HTERT RPE-1 (cell line): Measurements from ENCODE around the gene CNP.
"Not testable (repeated sequence)": the region's sequence is repeated elsewhere in the genome, so short reads cannot be mapped to it uniquely, and the experiment has no call there.

Source experiments
- in situ Hi-C: fragments of 300-500 bp; cut with MboI; formaldehyde crosslinking; loops from 4 replicates; pipeline ENCODE4 v1.14.3; 2020; ENCODE audit warnings: low sequenced_read_pairs

CNP gene

DNA sequence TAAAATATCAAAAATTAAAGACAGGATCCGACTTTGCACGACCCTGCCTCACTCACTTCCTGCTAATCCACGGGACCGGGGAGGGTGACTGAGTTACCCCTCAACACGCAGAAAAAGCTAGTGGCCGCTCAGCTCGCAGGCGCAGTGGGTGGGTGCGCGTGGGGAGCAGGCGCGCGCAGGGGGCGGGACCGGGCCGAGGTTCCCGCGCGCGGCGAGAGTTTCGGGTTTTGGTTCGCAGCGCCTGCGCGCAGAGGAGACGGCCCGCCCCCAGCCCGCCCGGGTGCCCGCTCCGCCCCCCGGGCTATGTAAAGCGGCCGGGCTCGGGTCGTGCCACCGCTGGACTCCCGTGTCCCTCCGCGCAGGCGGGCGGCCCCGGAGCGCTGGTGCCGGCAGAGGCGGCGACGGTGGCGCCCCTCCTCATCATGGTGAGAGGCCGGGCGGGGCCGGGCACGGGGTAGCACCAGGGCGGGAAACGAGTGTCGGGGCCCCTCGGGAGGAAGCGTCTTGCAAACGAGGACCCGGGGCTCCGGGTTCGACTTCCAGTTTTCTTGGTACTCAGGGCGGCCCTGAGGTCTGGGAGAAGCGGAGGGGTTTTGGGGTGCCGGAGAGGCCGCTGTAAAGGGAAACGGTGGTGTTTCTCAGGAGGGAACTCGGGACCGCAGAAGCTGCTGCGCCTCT lies at the start of gene CNP:
Gene CNP, plus strand, starts transcription at position 333 of the 678 bp plus-strand sequence. Its CDS starts 90 bp downstream, at position 423.
- in situ Hi-C loops = no loop called here

DNA sequence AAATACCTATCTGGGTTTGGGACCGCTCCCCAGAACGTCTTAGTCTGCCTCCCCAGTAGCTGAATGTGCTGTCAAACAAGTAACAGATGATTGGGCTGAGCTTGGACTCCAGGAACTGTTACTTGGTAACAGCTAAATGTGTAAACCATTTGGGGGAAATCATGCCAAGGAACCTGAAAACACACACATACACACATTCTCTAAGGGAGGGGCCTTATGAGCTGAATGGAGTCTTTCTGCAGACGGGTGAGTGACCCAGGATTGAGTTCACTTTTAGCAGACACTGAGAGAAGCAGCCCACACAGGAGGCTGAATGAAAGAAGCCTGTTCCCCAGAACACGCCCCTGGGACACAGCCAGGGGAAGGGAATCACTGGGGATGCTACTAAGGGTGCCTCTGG lies 49.4 kb upstream of the CNP start:
- in situ Hi-C loops = no loop called here

DNA sequence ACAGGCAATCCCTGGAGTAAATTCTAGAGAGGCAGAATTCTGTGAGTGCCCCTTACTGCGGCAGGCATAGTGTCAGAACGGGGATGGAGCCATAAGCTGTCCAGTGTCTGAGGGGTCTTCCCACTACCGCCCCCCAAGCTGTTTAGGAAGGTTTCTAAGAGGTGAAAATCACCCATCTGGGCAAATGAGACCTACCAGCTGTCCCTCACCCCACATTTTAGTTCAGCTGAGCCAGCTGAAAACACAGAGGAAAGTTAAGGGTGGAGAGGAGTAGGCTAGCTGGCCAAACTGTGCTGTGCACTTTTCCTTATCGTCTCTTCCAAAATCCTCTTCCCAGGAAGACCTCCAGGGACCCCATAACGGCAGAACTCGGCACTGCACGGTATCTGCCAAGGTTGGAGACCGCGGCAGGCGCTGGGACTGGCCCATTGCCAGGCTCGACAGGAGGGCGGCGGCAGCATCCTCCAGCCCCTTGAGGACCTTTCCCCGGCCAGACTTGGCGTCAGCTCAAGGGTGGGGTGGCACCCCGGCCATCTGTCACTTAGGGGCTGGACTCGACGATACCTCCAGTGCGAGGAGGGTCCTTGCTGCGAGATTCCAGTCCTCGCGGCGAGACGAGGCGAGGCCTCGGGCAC lies 48.8 kb upstream of the CNP start:
- in situ Hi-C loops = no loop called here

DNA sequence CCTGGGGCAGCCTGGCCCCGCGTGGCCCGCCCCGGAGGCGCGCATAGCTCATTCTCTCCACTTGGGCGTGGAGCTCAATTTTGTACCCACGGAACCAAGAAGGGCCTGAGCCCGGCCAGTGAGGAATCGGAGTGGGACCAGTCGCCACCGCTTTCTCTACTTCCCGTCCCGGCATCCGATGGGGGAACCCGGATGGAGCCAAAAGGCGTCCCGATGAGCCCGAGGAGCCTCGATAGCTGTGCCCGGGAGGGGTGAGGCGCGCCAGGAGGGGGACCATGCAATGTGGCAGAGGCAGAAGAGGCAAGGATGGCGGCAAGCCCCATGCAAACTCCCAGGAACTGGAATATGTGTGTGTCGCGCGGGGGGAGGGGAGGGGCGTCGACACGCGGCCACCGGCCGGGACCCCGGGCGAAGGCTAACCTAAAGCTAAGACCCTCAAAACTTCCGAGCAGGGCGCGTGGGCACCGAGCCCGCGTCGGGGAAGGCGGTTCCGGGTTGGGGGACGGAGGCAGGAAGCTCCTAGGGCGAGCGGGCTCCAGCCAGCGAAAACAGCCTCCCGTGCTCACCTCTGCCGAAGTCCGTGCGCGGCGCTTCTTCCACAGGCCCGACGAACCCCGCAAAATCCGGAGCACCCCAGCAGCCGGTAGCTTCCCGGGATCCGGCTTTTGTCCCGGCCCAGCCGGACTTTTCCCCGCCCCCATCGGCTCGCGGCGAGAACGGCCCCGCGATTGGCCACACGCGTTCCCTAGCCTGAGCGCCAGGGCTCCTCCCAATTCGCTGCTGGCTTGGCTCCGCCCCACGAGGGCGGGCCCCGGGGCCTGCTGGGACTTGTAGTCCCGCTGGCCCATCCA lies 48.1 kb upstream of the CNP start, which contains the start of gene ACLY:
Gene ACLY, minus strand, starts transcription at position 638 of the 851 bp plus-strand sequence. CDS start 5,078 bp downstream, outside the sequence.
- in situ Hi-C loops = no loop called here

DNA sequence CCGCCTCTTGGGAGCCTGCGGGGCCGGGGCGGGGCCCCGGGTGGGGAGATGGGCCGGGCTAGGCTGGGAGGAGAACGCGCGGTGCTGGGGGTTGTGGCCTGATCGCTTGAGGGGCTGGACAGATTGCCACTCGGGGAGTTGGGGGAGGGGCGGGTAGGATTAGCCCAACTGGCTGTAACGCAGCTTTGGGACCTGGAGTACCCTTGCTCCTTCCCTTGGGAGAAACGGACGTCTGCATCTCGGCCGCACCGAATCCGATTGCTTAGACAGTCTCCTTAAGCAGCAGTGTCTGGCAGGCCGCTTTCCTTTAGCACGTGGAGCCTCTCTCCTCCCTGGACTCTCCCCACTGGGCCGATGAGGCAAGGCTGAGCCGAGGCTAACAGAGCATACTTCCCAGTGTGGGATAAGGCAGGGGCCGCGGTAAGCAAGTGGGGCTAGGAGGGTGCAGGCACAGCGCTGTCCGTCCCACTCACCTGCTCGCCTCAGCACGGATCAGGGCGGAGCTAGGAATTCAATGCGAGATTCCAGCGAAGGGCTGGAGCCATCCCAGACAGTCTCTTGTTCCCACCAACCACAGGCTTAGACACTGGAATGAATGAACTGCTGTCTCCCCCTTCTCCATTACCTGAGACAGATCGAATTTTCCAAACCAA lies 47.3 kb upstream of the CNP start:
- in situ Hi-C loops = no loop called here

DNA sequence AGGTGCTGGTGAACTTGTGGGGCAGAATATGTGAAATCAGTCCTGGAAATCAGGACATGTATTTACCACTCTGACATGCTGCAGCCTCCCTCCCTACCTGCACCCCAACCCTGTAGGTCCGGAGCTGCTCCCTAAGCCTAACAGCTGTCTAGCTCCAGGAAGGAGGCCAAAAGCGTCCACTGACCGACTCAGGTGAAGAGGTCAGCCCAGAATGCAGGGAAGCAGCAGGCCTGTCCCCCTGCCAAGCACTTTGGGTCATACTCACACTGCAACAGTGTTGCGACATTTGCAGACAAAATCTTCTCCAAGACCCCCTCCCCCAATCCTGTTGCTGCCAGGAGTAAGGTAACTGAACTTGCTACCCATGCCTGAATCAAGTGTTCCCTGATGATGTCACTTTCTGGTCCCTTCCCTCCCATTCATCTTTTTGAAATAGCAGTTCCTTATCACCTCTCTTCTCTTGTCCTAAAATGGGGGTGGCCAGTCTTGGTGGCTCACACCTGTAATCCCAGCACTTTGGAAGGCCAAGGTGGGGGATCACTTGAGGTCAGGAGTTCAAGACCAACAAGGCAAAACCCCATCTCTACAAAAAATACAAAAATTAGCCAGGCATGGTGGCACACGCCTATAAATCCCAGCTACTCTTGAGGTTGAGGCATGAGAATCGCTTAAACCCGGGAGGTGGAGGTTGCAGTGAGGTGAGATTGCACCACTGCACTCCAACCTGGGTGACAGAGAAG lies 46.6 kb upstream of the CNP start:
- in situ Hi-C loops = no loop called here

DNA sequence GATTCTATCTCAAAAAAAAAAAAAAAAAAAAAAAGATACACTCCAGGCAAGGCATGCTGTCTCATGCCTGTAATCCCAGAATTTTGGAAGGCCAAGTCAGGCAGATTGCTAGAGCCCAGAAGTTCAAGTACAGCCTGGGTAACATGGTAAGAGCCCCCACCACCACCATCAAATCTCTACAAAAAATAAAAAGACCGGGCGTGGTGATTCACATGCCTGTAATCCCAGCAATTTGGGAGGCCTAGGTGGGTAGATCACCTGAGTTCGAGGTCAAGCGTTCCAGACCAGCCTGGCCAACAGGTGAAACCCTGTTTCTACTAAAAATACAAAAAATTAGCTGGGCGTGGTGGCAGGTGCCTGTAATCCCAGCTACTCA lies 46.0 kb upstream of the CNP start:
- in situ Hi-C loops = no loop called here

DNA sequence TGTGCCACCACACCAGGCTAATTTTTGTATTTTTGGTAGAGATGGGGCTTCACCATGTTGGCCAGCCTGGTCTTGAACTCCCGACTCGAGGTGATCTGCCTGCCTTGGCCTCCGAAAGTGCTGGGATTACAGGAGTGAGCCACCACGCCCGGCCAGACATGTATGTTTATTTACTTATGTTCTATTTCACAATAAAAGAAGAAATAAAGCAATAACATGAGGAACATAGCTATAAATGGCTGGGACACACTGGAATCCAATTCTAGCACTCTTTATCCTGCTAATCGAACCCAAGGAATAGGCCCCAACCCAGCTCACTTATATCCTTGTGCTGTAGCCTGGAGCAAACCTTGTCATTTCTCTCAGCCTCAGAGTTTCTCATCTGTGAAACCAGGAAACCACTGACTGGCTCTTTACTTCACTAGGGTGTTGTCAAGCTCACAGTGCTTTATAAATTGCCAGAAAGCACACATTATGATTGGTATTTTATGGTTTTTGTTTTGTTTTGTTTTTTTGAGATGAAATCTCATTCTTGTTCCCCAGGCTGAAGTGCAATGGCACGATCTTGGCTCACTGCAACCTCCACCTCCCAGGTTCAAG lies 40.5 kb upstream of the CNP start:
- in situ Hi-C loops = no loop called here

DNA sequence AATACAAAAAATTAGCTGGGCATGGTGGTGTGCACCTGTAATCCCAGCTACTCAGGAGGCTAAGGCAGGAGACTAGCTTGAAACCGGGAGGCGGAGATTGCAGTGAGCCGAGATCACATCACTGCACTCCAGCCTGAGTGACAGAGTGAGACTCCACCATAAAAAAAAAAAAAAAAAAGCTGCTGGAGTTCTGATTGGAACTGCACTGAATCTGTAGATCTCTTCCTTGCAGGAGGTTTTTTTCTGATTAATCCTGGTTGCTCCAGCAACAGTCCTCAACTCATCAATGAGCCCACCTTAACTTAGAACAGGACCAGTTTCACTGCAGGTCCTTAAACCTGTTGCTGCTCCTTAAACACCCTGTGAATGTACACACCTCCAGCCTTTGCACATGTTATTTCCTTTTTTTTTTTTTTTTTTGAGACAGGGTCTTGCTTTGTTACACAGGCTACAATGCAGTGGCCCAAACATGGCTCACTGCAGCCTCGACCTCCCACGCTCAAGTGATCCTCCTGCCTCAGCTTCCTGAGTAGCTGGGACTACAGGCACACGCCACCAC lies 37.8 kb upstream of the CNP start:
- in situ Hi-C loops = no loop called here

DNA sequence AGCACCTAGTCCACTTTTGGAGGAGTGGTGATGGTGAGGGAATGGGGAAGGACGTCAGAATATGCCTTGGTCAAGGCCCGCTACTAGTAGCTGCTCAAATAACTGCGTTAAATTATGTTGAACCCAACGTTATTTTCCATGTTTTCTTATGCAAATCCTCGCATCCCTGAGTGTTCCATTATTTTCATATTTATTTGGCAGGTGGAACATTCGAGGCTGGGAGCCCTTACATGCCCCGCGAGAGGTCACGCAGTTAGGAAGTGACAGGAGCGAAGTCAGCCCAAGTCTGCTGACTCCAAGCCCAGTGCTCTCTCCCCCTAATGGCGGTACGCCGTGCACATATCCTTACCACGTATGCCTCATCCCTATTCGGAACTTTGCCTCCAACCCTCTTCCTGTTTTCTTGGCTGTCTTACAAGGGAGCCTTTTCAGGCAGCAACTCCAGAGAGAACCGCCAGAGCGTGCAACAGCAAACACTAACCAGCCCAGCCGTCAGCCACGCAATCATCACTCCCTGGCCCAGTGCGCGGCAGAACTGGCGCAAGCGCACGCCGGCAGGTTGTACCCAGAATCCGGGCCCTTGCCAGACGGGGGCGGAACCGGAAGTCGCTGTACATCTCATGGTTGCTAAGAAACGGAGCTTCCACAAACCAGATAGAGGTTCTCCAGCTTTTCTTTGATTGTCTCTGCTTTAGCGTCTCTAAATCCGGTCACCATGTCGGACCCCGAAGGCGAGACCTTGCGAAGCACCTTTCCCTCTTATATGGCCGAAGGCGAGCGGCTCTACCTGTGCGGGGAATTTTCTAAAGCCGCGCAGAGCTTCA lies 36.4 kb upstream of the CNP start, which contains the start of gene ODAD4:
Gene ODAD4, plus strand, starts transcription at position 609 of the 824 bp plus-strand sequence. Its CDS starts 107 bp downstream, at position 716.
- in situ Hi-C loops = no loop called here

DNA sequence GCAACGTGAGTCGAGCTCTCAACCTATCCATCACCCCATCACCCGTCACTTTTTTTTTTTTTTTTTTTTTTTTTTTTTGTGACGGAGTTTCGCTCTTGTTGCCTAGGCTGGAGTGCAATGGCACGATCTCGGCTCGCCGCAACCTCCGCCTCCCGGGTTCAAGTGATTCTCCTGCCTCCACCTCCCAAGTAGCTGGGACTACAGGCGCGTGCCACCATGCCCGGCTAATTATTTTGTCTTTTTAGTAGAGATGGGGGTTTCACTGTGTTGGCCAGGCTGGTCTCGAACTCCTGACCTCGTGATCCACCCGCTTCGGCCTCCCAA lies 35.8 kb upstream of the CNP start:
- in situ Hi-C loops = not testable (repeated sequence)

DNA sequence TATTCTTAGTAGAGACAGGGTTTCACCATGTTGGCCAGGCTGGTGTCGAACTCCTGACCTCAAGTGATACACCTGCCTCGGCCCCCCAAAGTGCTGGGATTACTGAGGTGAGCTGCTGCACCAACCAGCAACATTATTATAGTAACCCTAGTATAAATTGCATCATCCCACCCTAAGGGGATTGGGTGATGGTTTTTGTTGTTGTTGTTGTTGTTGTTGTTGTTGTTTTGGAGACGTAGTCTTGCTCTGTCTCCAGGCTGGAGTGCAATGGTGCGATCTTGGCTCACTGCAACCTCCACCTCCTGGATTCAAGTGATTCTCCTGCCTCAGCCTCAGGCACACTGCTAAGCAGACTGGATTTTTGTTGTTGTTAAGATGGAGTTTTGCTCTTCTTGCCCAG lies 34.9 kb upstream of the CNP start:
- in situ Hi-C loops = not testable (repeated sequence)

DNA sequence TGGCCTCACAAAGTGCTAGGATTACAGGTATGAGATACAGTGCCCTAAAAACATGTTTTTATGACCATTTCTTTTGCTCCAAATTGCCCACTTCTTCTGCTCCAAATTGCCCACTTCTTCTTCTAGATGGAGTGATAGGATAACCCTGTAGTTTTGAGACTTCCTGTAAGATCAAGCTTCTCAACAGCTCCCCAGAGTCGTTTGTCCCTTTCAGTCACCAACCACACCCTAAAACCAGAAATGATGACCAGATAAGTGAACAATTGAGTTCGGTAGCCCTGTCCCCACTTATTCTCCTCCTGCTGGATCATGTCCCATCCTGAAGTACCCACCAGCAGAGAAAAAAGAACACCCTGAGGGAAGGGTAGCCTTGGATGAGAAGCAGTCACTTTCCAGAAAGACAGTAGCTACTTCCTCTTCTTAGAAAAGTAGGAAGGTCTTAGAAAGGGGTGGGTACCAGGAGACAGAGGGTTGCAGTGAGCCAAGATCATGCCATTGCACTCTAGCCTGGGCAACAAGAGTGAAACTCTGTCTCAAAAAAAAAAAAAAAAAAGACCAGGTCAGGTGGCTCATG lies 33.7 kb upstream of the CNP start:
- in situ Hi-C loops = no loop called here

DNA sequence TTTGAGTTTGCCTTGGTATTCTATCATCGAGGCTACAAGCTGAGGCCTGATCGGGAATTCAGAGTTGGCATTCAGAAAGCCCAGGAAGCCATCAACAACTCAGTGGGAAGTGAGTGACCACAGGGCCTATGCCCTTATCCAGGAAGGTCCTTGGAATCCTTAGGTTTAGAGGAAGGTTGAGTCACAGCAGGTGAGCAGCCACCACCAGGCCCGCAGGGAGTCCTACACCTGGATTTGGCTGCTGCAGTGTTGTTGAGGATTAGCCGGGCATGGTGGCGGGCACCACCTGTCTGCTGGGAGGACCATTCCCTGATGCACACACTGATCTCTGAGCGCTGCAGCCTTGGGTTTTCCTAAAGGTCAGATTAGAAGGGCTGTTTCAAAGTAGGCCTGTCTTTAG lies 31.0 kb upstream of the CNP start:
- in situ Hi-C loops = no loop called here

DNA sequence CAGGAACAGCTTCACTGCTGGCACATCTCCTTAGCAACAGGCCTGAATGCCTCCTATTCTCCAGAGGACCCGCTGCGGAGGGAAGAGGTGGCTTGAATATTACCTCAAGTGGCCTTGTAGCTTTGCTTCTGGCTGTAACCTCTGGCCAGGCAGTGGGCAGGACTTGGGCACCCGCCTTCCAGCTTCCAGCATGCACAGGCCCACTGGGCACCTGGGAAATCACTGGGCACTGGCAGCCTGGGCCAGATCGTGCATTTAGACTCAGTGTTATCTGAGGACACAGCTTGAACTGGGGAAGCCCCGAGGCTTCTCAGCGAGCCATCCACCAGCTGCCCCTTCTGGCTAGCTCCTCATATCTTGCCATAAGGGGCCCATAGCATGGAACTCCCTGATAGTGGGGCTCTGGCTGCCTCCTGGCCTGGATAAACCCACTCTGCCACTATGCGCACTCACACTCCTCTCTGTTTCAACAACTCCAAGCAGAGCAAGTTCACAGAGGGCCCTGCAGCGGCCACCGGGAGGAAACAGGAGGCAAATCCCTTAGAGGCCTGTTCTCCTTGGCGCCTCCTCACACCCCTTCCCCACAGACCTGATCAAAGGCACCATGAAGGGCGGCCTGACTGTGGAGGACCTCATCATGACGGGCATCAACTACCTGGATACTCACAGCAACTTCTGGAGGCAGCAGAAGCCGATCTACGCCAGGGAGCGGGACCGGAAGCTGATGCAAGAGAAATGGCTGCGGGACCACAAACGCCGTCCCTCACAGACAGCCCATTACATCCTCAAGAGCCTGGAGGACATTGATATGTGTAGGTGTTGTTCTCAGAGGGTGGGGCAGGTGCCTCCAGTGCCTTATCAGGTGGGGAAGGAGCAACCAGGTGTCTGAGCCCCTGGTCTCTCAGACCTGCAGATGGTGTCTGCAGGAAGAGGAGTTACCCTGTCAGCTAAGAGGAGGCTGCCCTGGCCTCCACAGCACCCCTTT lies 28.3 kb upstream of the CNP start:
- in situ Hi-C loops = no loop called here

DNA sequence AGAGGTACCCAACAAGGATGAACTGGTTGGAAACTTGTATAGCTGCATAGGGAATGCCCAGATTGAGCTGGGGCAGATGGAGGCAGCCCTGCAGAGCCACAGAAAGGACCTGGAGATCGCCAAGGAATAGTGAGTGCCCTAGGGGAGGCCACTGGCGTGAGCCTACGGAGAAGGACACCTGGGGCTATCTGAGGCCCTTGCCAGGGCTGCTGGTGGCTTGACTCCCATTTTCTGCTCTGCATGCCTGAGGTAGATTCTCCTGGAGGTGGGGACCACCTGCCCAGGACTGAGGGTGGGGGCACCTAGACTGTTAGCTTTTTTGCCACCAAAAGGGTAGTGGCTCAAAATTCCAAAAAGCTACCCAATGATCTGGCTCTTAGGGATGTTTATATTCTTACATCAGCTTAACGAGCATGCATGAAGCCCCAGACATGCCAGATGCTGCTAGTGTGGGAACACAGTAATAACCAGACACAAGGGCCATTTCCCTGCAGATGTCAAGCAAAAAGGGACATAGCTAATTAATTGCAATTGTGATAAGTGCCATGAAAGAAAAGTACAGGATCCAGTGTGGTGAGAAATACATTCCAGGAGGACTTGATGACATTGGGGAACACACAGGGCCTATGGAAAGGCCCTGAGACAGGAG lies 27.4 kb upstream of the CNP start:
- in situ Hi-C loops = no loop called here

DNA sequence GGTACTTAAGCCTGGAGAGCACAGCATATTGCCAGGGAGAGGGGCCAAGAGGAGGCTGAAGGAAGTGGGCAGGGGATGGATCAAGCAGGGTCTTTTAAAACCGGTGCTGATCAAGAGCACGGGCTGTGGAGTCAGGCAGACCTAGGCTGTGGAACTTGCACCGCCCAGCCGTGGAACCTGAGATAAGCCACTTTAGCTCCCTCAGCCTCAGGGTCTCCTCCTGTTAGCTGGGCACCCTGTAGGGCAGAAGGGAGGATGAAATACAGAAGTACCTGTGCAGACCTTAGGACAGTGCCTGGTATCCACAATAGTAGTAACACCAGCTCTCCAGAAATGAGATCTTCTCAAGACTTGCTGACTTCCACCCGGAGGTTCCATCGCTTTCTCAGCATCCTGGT lies 26.9 kb upstream of the CNP start:
- in situ Hi-C loops = no loop called here
